A673 (cell line): ENCODE measurements around the gene AHSG.

Experiments used
- EZH2 ChIP-seq: fragments of 200-600 bp; sonication (generic); IDR thresholded peaks from 2 replicates; pipeline ENCODE4 v1.6.1; 2017; ENCODE audit warnings: borderline replicate concordance, low read depth, mild to moderate bottlenecking, mixed read lengths, antibody characterized with exemption, low read length; ENCODE audit not compliant: poor library complexity, severe bottlenecking
- TF ChIP-seq, protein P1 (sequence below): fragments of 300-800, 200-600 bp; sonication (generic); conservative IDR thresholded peaks from 2 replicates; pipeline ENCODE4 v1.5.1; 2017; ENCODE audit warnings: low read depth, mild to moderate bottlenecking, antibody characterized with exemption, low read length, moderate library complexity, mixed read lengths

DNA sequence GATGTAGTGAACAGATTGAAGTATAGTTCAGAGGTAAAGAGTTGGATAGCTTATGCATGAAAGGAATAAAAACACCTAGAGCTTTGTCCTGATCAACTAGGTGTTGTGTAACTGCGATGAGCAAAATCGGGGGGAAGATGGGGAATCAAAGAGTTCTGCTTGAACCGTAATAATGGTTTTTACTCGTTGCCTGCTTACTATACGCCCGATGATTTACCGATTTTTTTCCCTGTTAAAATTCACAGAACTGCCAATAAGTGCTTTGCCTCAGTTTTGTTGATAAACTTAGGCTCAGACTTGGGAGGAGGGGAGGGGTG is 43.1 kb upstream of the AHSG start:
- TF ChIP-seq, protein P1, sequence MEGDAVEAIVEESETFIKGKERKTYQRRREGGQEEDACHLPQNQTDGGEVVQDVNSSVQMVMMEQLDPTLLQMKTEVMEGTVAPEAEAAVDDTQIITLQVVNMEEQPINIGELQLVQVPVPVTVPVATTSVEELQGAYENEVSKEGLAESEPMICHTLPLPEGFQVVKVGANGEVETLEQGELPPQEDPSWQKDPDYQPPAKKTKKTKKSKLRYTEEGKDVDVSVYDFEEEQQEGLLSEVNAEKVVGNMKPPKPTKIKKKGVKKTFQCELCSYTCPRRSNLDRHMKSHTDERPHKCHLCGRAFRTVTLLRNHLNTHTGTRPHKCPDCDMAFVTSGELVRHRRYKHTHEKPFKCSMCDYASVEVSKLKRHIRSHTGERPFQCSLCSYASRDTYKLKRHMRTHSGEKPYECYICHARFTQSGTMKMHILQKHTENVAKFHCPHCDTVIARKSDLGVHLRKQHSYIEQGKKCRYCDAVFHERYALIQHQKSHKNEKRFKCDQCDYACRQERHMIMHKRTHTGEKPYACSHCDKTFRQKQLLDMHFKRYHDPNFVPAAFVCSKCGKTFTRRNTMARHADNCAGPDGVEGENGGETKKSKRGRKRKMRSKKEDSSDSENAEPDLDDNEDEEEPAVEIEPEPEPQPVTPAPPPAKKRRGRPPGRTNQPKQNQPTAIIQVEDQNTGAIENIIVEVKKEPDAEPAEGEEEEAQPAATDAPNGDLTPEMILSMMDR: no peak
- no peak for TF ChIP-seq EZH2
